Measurements from ENCODE around the gene DCLK3. TPM values are rescaled to one million over a fixed set of nuclear protein-coding genes. Genes with fewer than 3 reads are reported as not detected.

DCLK3 gene
- total and polyA plus RNA-seq, 2 of the 4 experiments (the other 2 are of a cell fraction), result not detected

- Histone ChIP-seq H3K27me3 (ENCODE audit: control insufficient read depth, insufficient read depth, low read length) (peaks cover 10% of the 10 kb centered on the region; the same call in 1 of the 2 replicates), H3K27ac (ENCODE audit: insufficient read depth, low read length) (no peak overlapping the region), H3K4ac (ENCODE audit: low read depth, low read length) (no peak overlapping the region), H2AK5ac (ENCODE audit: low read depth, low read length) (no peak overlapping the region), H3K36me3 (ENCODE audit: control insufficient read depth, insufficient read depth, low read length) (no peaks in the 10 kb centered on the region), H3K9me3 (ENCODE audit: control insufficient read depth, insufficient read depth, low read length) (no peaks in the 10 kb centered on the region), H3K9ac (ENCODE audit: low read depth, low read length) (no peak overlapping the region), H4K8ac (ENCODE audit: low read depth in 2 of 2, low read length in 2 of 2) (no peak overlapping the region), H3K4me3 (ENCODE audit: insufficient read depth, low read depth, low read length) (no peak overlapping the region), H4K5ac (ENCODE audit: low read depth, low read length) (no peak overlapping the region), H2BK20ac (ENCODE audit: low read depth, low read length) (no peak overlapping the region), H3K4me1 (ENCODE audit: control insufficient read depth, insufficient read depth, low read length) (no peaks in the 10 kb centered on the region), H4K91ac (ENCODE audit: insufficient read depth, low read depth, low read length) (no peak overlapping the region), H3K18ac (ENCODE audit: low read depth, low read length) (no peak overlapping the region), H4K20me1 (ENCODE audit: insufficient read depth, low read length) (no peaks in the 10 kb centered on the region), H2BK5ac (ENCODE audit: low read depth, low read length, poor library complexity, severe bottlenecking) (no peak overlapping the region), H3K14ac (replicated peaks; ENCODE audit: low read depth, low read length) (no peak overlapping the region), H3K79me1 (ENCODE audit: low read depth in 1 of 2, low read length in 2 of 2) (no peaks in the 10 kb centered on the region), H2BK15ac (ENCODE audit: low read depth, low read length) (no peak overlapping the region), H2AFZ (replicated peaks; ENCODE audit: low read length, poor library complexity) (no peak overlapping the region), H3K23ac (ENCODE audit: low read depth, low read length) (no peak overlapping the region), H3K4me2 (ENCODE audit: low read depth, low read length) (no peak overlapping the region), H3K9me1 (ENCODE audit: insufficient read depth, low read length) (no peaks in the 10 kb centered on the region), H2AK9ac (replicated peaks; ENCODE audit: low read depth, low read length, poor library complexity) (no peak overlapping the region), H2BK120ac (ENCODE audit: low read depth, low read length) (no peak overlapping the region), H3K56ac (ENCODE audit: extremely low read depth, insufficient read depth, low read length) (no peak overlapping the region)
- ATAC-seq (ENCODE audit: low read depth), result no peak
- ChIA-PET POLR2A (ENCODE audit: unreplicated experiment) (no interaction called here), CTCF (interaction anchor here (0.6 to 0.9 kb wide), 2 partner anchors 20 to 199 kb away, joined by 3 to 4 read pairs; no protein-coding TSS in a partner anchor)
- intact Hi-C loops (cut with micrococcal nuclease) (no loop called here), in situ Hi-C loops (cut with MboI; ENCODE audit: low sequenced_read_pairs) (no loop called here), dilution Hi-C loops (cut with HindIII; ENCODE audit: low sequenced_read_pairs, unreplicated experiment) (no loop called here)
- DNase-seq, result no peak
- no TSS peak for BruUV-seq (replicated peaks)
- no CpG with 5 or more reads among the region's 2 CpGs for WGBS, 2 experiments (ENCODE audit: extremely low coverage in 2 of 2, insufficient read length in 1 of 2)
- no peak for TF ChIP-seq CHD1 (IDR thresholded peaks at IDR 0.05; ENCODE audit: low read depth, low read length)
- TF ChIP-seq POLR2A (IDR thresholded peaks at IDR 0.05; ENCODE audit: low read depth, low read length), result no peak
- no peak for TF ChIP-seq RFX5 (IDR thresholded peaks at IDR 0.05; ENCODE audit: low read depth, low read length)
- no peak for TF ChIP-seq FOS (IDR thresholded peaks at IDR 0.05; ENCODE audit: low read depth, low read length)
- TF ChIP-seq SMC3 (IDR thresholded peaks at IDR 0.05; ENCODE audit: low read depth, low read length), result no peak
These were observed 47.4 kb upstream of the DCLK3 start for GRCh38 chr3:36811768-36812167.
